ENCODE results near the gene OR13J1. TPM values are rescaled to one million over a fixed set of nuclear protein-coding genes. Genes with fewer than 3 reads are reported as not detected.
A peak's percentile ranks its signal among the peaks of the same experiment; 100 is the strongest.
"Not testable (repeated sequence)": the region's sequence is repeated elsewhere in the genome, so short reads cannot be mapped to it uniquely, and the experiment has no call there.

The OR13J1 gene
- total RNA-seq, 1 experiment from 2014 or later, result not detected

GRCh38 chr9:35908504-35909125 lies 38.4 kb upstream of the OR13J1 start:
- DNase-seq (ENCODE audit: low read depth in 1 of 2, low spot score in 2 of 2), result peak; percentile 0 to 53
- H3K4me3 ChIP-seq, result no peak overlapping the region
- H3K4me1 ChIP-seq (replicated peaks), result peaks cover 58% of the 10 kb centered on the region
- peak overlapping the region; percentile 94 for H3K27ac ChIP-seq
- no peaks in the 10 kb centered on the region for H3K9me3 ChIP-seq (replicated peaks)
- no peaks in the 10 kb centered on the region for H3K36me3 ChIP-seq
- H3K27me3 ChIP-seq (replicated peaks), result no peaks in the 10 kb centered on the region

- Histone ChIP-seq H3K4me3 (no peak overlapping the region), H3K27ac (peak overlapping the region; percentile 94), H3K27me3 (replicated peaks) (no peaks in the 10 kb centered on the region), H3K4me1 (replicated peaks) (peaks cover 58% of the 10 kb centered on the region), H3K36me3 (no peaks in the 10 kb centered on the region), H3K9me3 (replicated peaks) (no peaks in the 10 kb centered on the region)
- peak; percentile 81 to 85 for DNase-seq (ENCODE audit: low read depth in 1 of 2, low spot score in 2 of 2)
Measured at GRCh38 chr9:35907711-35908503, 37.7 kb upstream of the OR13J1 start.

GRCh38 chr9:35906923-35907699 lies 36.9 kb upstream of the OR13J1 start:
- Histone ChIP-seq H3K4me3 (no peak overlapping the region), H3K27ac (peak overlapping the region; percentile 94), H3K27me3 (replicated peaks) (no peaks in the 10 kb centered on the region), H3K36me3 (no peaks in the 10 kb centered on the region), H3K4me1 (replicated peaks) (peaks cover 58% of the 10 kb centered on the region), H3K9me3 (replicated peaks) (no peaks in the 10 kb centered on the region)
- DNase-seq (ENCODE audit: low read depth in 1 of 2, low spot score in 2 of 2), result peak; percentile 61 to 68

GRCh38 chr9:35905912-35906679 lies 35.9 kb upstream of the OR13J1 start, which contains the start of gene HRCT1:
TSS of gene HRCT1 (plus strand) at chr9:35906202. CDS start at chr9:35906288, 86 bp downstream.
- Histone ChIP-seq H3K4me3 (no peak within 1 kb of the TSS), H3K4me1 (replicated peaks) (peaks cover 58% of the 10 kb centered on the region)

GRCh38 chr9:35905051-35905781 lies 35.0 kb upstream of the OR13J1 start:
- Histone ChIP-seq H3K27ac (peak overlapping the region; percentile 42), H3K27me3 (replicated peaks) (no peaks in the 10 kb centered on the region), H3K36me3 (no peaks in the 10 kb centered on the region), H3K9me3 (replicated peaks) (no peaks in the 10 kb centered on the region), H3K4me3 (no peak overlapping the region), H3K4me1 (replicated peaks) (peaks cover 52% of the 10 kb centered on the region)
- peak in 1 of 2 experiments; percentile 53 for DNase-seq (ENCODE audit: low read depth in 1 of 2, low spot score in 2 of 2)

More at GRCh38 chr9:35905912-35906679, 35.9 kb upstream of the OR13J1 start, which contains the start of gene HRCT1:
- H3K27ac ChIP-seq, result peak within 1 kb of the TSS; percentile 94
- no peaks in the 10 kb centered on the region for H3K27me3 ChIP-seq (replicated peaks)
- no peaks in the 10 kb centered on the region for H3K36me3 ChIP-seq
- H3K9me3 ChIP-seq (replicated peaks), result no peaks in the 10 kb centered on the region
- peak; percentile 71 to 87 for DNase-seq (ENCODE audit: low read depth in 1 of 2, low spot score in 2 of 2)

- Histone ChIP-seq H3K4me3 (no peak overlapping the region), H3K4me1 (replicated peaks) (peaks cover 46% of the 10 kb centered on the region), H3K9me3 (replicated peaks) (no peaks in the 10 kb centered on the region), H3K27me3 (replicated peaks) (no peaks in the 10 kb centered on the region), H3K36me3 (no peaks in the 10 kb centered on the region), H3K27ac (no peak overlapping the region)
- no peak for DNase-seq (ENCODE audit: low read depth in 1 of 2, low spot score in 2 of 2)
Measured at GRCh38 chr9:35904338-35904737, 34.1 kb upstream of the OR13J1 start.

- Histone ChIP-seq H3K27ac (no peak overlapping the region), H3K36me3 (no peaks in the 10 kb centered on the region), H3K4me1 (replicated peaks) (peaks cover 33% of the 10 kb centered on the region), H3K27me3 (replicated peaks) (no peaks in the 10 kb centered on the region), H3K4me3 (no peak overlapping the region), H3K9me3 (replicated peaks) (no peaks in the 10 kb centered on the region)
- DNase-seq (ENCODE audit: low read depth in 1 of 2, low spot score in 2 of 2), result no peak
Measured at GRCh38 chr9:35903049-35903448, 32.8 kb upstream of the OR13J1 start.

GRCh38 chr9:35899021-35899420 lies 28.8 kb upstream of the OR13J1 start:
- Histone ChIP-seq H3K27me3 (replicated peaks) (no peaks in the 10 kb centered on the region), H3K27ac (no peak overlapping the region), H3K36me3 (no peaks in the 10 kb centered on the region), H3K4me3 (no peak overlapping the region), H3K9me3 (replicated peaks) (no peaks in the 10 kb centered on the region), H3K4me1 (replicated peaks) (no peaks in the 10 kb centered on the region)
- DNase-seq (ENCODE audit: low read depth in 1 of 2, low spot score in 2 of 2), result no peak

GRCh38 chr9:35898337-35898736 lies 28.1 kb upstream of the OR13J1 start:
- Histone ChIP-seq H3K9me3 (replicated peaks) (no peaks in the 10 kb centered on the region), H3K27me3 (replicated peaks) (no peaks in the 10 kb centered on the region), H3K36me3 (no peaks in the 10 kb centered on the region), H3K27ac (no peak overlapping the region), H3K4me3 (no peak overlapping the region), H3K4me1 (replicated peaks) (no peaks in the 10 kb centered on the region)
- DNase-seq (ENCODE audit: low read depth in 1 of 2, low spot score in 2 of 2), result no peak

GRCh38 chr9:35897376-35898099 lies 27.3 kb upstream of the OR13J1 start:
- H3K27ac ChIP-seq; DNase-seq (ENCODE audit: low read depth in 1 of 2, low spot score in 2 of 2); H3K4me3 ChIP-seq; H3K4me1 ChIP-seq (replicated peaks); H3K9me3 ChIP-seq (replicated peaks); H3K36me3 ChIP-seq; H3K27me3 ChIP-seq (replicated peaks): not testable (repeated sequence)

- Histone ChIP-seq H3K4me1 (replicated peaks) (no peaks in the 10 kb centered on the region), H3K9me3 (replicated peaks) (no peaks in the 10 kb centered on the region), H3K27me3 (replicated peaks) (no peaks in the 10 kb centered on the region), H3K36me3 (no peaks in the 10 kb centered on the region), H3K4me3 (no peak overlapping the region), H3K27ac (no peak overlapping the region)
- no peak for DNase-seq (ENCODE audit: low read depth in 1 of 2, low spot score in 2 of 2)
Measured at GRCh38 chr9:35896570-35896969, 26.4 kb upstream of the OR13J1 start.

- Histone ChIP-seq H3K9me3 (replicated peaks) (no peaks in the 10 kb centered on the region), H3K4me1 (replicated peaks) (no peaks in the 10 kb centered on the region), H3K4me3 (no peak overlapping the region), H3K36me3 (no peaks in the 10 kb centered on the region), H3K27ac (no peak overlapping the region), H3K27me3 (replicated peaks) (no peaks in the 10 kb centered on the region)
- DNase-seq (ENCODE audit: low read depth in 1 of 2, low spot score in 2 of 2), result no peak
Measured at GRCh38 chr9:35892051-35892450, 21.9 kb upstream of the OR13J1 start.

Data from SJSA1 (cell line).